ENCODE data around the gene SCLY.

DNA sequence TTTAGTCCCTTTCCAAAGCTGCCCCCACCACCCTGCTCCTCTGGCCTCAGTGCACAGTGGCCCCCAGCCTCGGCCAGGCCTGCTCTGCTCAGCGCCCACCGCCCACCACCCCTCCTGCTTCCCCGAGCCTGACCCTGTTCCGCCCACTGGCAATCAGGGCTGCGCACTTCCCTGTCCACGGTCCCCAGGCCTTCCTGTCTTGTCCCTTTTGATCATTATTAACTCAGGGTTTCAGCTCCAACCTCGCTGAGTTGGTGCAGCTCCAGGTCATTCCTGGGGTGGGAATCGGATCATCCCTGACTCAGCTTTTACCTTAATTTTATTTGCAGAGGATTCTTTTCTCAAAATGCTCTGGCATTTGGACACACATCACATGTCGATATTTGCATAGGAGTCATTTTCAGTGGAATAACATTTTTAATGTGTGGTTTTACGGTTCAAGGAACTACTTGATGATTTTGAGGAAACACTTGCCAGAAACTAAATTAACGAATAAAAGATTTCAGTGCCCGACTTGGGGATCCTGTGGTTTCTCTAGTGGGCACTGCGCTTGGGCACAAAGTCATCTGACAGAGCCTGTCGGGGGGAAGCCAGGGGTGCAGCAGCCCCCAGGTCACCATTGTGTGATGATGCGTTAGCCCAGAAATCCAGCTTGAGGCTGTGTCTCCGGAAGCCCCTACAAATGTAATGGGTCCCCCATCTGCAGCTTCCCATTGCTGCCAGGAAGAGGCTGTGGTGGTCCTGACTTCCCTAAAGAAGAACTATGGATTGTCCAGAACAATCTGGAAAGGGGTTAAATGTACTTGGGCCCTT, 38.3 kb downstream of the SCLY start:
- TF ChIP-seq, protein P1, sequence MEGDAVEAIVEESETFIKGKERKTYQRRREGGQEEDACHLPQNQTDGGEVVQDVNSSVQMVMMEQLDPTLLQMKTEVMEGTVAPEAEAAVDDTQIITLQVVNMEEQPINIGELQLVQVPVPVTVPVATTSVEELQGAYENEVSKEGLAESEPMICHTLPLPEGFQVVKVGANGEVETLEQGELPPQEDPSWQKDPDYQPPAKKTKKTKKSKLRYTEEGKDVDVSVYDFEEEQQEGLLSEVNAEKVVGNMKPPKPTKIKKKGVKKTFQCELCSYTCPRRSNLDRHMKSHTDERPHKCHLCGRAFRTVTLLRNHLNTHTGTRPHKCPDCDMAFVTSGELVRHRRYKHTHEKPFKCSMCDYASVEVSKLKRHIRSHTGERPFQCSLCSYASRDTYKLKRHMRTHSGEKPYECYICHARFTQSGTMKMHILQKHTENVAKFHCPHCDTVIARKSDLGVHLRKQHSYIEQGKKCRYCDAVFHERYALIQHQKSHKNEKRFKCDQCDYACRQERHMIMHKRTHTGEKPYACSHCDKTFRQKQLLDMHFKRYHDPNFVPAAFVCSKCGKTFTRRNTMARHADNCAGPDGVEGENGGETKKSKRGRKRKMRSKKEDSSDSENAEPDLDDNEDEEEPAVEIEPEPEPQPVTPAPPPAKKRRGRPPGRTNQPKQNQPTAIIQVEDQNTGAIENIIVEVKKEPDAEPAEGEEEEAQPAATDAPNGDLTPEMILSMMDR (IDR thresholded peaks at IDR 0.05), result no peak
- TF ChIP-seq POLR2A (IDR thresholded peaks at IDR 0.05) (no peak), POLR2AphosphoS5 (IDR thresholded peaks at IDR 0.05; ENCODE audit: insufficient read depth in 1 of 2, low read depth in 1 of 2) (no peak)

All from vagina (tissue), 2 donors.